Suprapubic skin (tissue), 3 donors: ENCODE results near the gene CLECL1.

Experiments used
- CTCF ChIP-seq, 2 donors: fragments of 200-600 bp in 1 of 2; fragments of 450-650 bp in 1 of 2; sonication (generic) in 1 of 2; IDR thresholded peaks; one replicate each; pipeline ENCODE4 v1.5.1; 2016 to 2019; ENCODE audit warnings: antibody characterized with exemption in 2 of 2, mild to moderate bottlenecking in 1 of 2, moderate library complexity in 1 of 2
- EP300 ChIP-seq: sonication (generic); formaldehyde crosslinking; IDR thresholded peaks from one replicate; pipeline ENCODE4 v1.6.1; 2017; ENCODE audit warnings: antibody characterized with exemption

- TF ChIP-seq CTCF (IDR thresholded peaks at IDR 0.05) (no peak), EP300 (no peak)
Measured at GRCh38 chr12:9699898-9700605, 32.8 kb downstream of the CLECL1 start.
